ENCODE results near the gene SUCLG1. TPM values are rescaled to one million over a fixed set of nuclear protein-coding genes. Genes with fewer than 3 reads are reported as not detected.

SUCLG1 gene
- total RNA-seq, 4 donors from 2014 or later = 61.1 to 96.8 (median 92.6) TPM

- peaks cover 0 to 10% (median 2%) of the 10 kb centered on the region in 4 donors for H3K4me1 ChIP-seq
- DNase-seq (ENCODE audit: extremely low spot score) = no peak
- no peak overlapping the region for H3K4me3 ChIP-seq
- H3K9me3 ChIP-seq = no peaks in the 10 kb centered on the region
- H3K27me3 ChIP-seq = no peaks in the 10 kb centered on the region
- no peak overlapping the region for H3K27ac ChIP-seq (replicated peaks in 1 of 4)
- 97% methylated on average over 1 of the region's 1 CpG for WGBS
- peaks cover 57 to 99% (median 77%) of the 10 kb centered on the region in 4 donors for H3K36me3 ChIP-seq
- intact Hi-C loops (cut with DNase I) = no loop called here
- TF ChIP-seq EP300 (IDR thresholded peaks at IDR 0.05) = no peak
- TF ChIP-seq POLR2A (IDR thresholded peaks at IDR 0.05; ENCODE audit: low read depth) = no peak
- no peak for TF ChIP-seq CTCF (IDR thresholded peaks at IDR 0.05)
These were observed 29.8 kb downstream of the SUCLG1 start for GRCh38 chr2:84429328-84429727.

- TF ChIP-seq CTCF (IDR thresholded peaks at IDR 0.05) (no peak), POLR2AphosphoS5 (IDR thresholded peaks at IDR 0.05) (no peak), POLR2A (IDR thresholded peaks at IDR 0.05; ENCODE audit: low read depth) (no peak), EP300 (IDR thresholded peaks at IDR 0.05) (no peak)
- WGBS = 90% methylated on average over 2 of the region's 2 CpGs
- H3K27ac ChIP-seq (replicated peaks in 1 of 4) = no peak overlapping the region
- no peaks in the 10 kb centered on the region for H3K27me3 ChIP-seq
- no peaks in the 10 kb centered on the region for H3K9me3 ChIP-seq
- H3K4me1 ChIP-seq = peaks cover 0 to 10% (median 2%) of the 10 kb centered on the region in 4 donors
- peaks cover 61 to 99% (median 82%) of the 10 kb centered on the region in 4 donors for H3K36me3 ChIP-seq
- no peak for DNase-seq (ENCODE audit: extremely low spot score)
- H3K4me3 ChIP-seq = no peak overlapping the region
- intact Hi-C loops (cut with DNase I) = no loop called here
These were observed 31.6 kb downstream of the SUCLG1 start for GRCh38 chr2:84427235-84428138.

GRCh38 chr2:84425310-84425709, 33.8 kb downstream of the SUCLG1 start:
- DNase-seq (ENCODE audit: extremely low spot score) = no peak

GRCh38 chr2:84424152-84424551, 34.9 kb downstream of the SUCLG1 start:
- TF ChIP-seq POLR2A (IDR thresholded peaks at IDR 0.05; ENCODE audit: low read depth) (no peak), CTCF (IDR thresholded peaks at IDR 0.05) (peak in 2 of 3 experiments; percentile 7 to 43)

More at GRCh38 chr2:84425310-84425709, 33.8 kb downstream of the SUCLG1 start:
- intact Hi-C loops (cut with DNase I) = no loop called here
- TF ChIP-seq EP300 (IDR thresholded peaks at IDR 0.05) (no peak), POLR2AphosphoS5 (IDR thresholded peaks at IDR 0.05) (no peak), POLR2A (IDR thresholded peaks at IDR 0.05; ENCODE audit: low read depth) (no peak), CTCF (IDR thresholded peaks at IDR 0.05) (no peak)
- no peaks in the 10 kb centered on the region for H3K9me3 ChIP-seq
- peaks cover 47 to 81% (median 65%) of the 10 kb centered on the region in 4 donors for H3K36me3 ChIP-seq
- H3K4me3 ChIP-seq = no peak overlapping the region
- H3K27ac ChIP-seq (replicated peaks in 1 of 4) = no peak overlapping the region
- peaks cover 0 to 10% (median 2%) of the 10 kb centered on the region in 4 donors for H3K4me1 ChIP-seq
- H3K27me3 ChIP-seq = no peaks in the 10 kb centered on the region
- WGBS = 80% methylated on average over 3 of the region's 3 CpGs

More at GRCh38 chr2:84424152-84424551, 34.9 kb downstream of the SUCLG1 start:
- no peak overlapping the region for H3K4me3 ChIP-seq
- intact Hi-C loops (cut with DNase I) = no loop called here
- no peak overlapping the region for H3K27ac ChIP-seq (replicated peaks in 1 of 4)
- DNase-seq (ENCODE audit: extremely low spot score) = no peak
- no peaks in the 10 kb centered on the region for H3K9me3 ChIP-seq
- peaks cover 0 to 10% (median 2%) of the 10 kb centered on the region in 4 donors for H3K4me1 ChIP-seq
- peaks cover 37 to 70% (median 54%) of the 10 kb centered on the region in 4 donors for H3K36me3 ChIP-seq
- no peaks in the 10 kb centered on the region for H3K27me3 ChIP-seq

Measured in esophagus muscularis mucosa (tissue), 4 donors.